ENCODE measurements around the gene ITPR1.

DNA sequence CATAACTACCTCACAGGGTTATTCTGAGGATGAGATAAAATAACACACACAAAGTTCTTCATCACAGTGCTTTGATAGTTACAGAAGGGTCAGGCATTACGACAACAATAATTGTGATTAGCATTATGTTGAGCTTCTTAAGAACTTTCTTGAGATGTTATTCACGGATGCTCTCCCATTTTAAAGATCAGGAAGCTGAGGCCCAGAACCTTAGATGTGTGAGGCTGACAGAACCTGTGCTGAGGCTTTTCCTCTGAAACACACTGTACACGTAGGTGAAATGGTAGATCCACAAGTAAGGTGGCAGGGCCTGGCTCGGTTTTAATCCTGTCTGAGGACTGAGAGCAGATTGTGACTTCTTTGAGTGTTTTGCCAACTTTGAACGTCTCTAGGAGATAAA lies 274.9 kb downstream of the ITPR1 start:
- TF ChIP-seq GABPA (IDR thresholded peaks at IDR 0.05 in 1 of 2, conservative IDR thresholded peaks at IDR 0.05 in 1 of 2), result no peak
- TF ChIP-seq, protein P1, sequence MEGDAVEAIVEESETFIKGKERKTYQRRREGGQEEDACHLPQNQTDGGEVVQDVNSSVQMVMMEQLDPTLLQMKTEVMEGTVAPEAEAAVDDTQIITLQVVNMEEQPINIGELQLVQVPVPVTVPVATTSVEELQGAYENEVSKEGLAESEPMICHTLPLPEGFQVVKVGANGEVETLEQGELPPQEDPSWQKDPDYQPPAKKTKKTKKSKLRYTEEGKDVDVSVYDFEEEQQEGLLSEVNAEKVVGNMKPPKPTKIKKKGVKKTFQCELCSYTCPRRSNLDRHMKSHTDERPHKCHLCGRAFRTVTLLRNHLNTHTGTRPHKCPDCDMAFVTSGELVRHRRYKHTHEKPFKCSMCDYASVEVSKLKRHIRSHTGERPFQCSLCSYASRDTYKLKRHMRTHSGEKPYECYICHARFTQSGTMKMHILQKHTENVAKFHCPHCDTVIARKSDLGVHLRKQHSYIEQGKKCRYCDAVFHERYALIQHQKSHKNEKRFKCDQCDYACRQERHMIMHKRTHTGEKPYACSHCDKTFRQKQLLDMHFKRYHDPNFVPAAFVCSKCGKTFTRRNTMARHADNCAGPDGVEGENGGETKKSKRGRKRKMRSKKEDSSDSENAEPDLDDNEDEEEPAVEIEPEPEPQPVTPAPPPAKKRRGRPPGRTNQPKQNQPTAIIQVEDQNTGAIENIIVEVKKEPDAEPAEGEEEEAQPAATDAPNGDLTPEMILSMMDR (IDR thresholded peaks at IDR 0.05; ENCODE audit: low read depth, low read length, missing input control), result no peak
- TF ChIP-seq, protein P2, sequence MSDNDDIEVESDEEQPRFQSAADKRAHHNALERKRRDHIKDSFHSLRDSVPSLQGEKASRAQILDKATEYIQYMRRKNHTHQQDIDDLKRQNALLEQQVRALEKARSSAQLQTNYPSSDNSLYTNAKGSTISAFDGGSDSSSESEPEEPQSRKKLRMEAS (IDR thresholded peaks at IDR 0.05), result no peak
- no peak for TF ChIP-seq HNF4A (conservative IDR thresholded peaks at IDR 0.05)
- no peak for TF ChIP-seq FOXA1 (IDR thresholded peaks at IDR 0.05)
